ENCODE results near the gene TNK1.

Gene TNK1

GRCh38 chr17:7431231-7431630 lies 50.3 kb downstream of the TNK1 start:
- in situ Hi-C loops (cut with MboI; ENCODE audit: low sequenced_read_pairs) = no loop called here

- in situ Hi-C loops (cut with MboI; ENCODE audit: low sequenced_read_pairs) = no loop called here
Measured at GRCh38 chr17:7432296-7432695, 51.4 kb downstream of the TNK1 start.

GRCh38 chr17:7435676-7436555 lies 55.0 kb downstream of the TNK1 start:
- in situ Hi-C loops (cut with MboI; ENCODE audit: low sequenced_read_pairs) = no loop called here

- in situ Hi-C loops (cut with MboI; ENCODE audit: low sequenced_read_pairs) = no loop called here
Measured at GRCh38 chr17:7436556-7437368, 55.9 kb downstream of the TNK1 start.

GRCh38 chr17:7437369-7437863 lies 56.5 kb downstream of the TNK1 start:
- in situ Hi-C loops (cut with MboI; ENCODE audit: low sequenced_read_pairs) = no loop called here

GRCh38 chr17:7437950-7438614 lies 57.2 kb downstream of the TNK1 start:
- in situ Hi-C loops (cut with MboI; ENCODE audit: low sequenced_read_pairs) = no loop called here

GRCh38 chr17:7438656-7439460 lies 58.0 kb downstream of the TNK1 start:
- in situ Hi-C loops (cut with MboI; ENCODE audit: low sequenced_read_pairs) = no loop called here

Measured in HL-60/S4 treated with retinoic acid at 250 ng/mL for 4 days and 3 days (cell line).